Measurements from ENCODE around the gene TTC16. TPM values are rescaled to one million over a fixed set of nuclear protein-coding genes. Genes with fewer than 3 reads are reported as not detected.

TTC16 gene
- total RNA-seq, 1 donor from 2014 or later: not detected

GRCh38 chr9:127686461-127687393 lies 29.2 kb upstream of the TTC16 start:
- H3K27me3 Mint-ChIP-seq (ENCODE audit: low read depth, unreplicated experiment): no peaks in the 10 kb centered on the region
- no peak overlapping the region for H3K4me3 Mint-ChIP-seq (ENCODE audit: unreplicated experiment)
- no peaks in the 10 kb centered on the region for H3K27me3 ChIP-seq (ENCODE audit: insufficient read depth, low read length)
- DNase-seq (ENCODE audit: low read depth): no peak
- H3K36me3 Mint-ChIP-seq (ENCODE audit: low read depth, unreplicated experiment): peaks cover 39% of the 10 kb centered on the region
- H3K9me3 Mint-ChIP-seq (ENCODE audit: unreplicated experiment): peaks cover 3% of the 10 kb centered on the region
- peaks cover 7% of the 10 kb centered on the region for H3K36me3 ChIP-seq (ENCODE audit: insufficient read depth, low read length)
- no peak overlapping the region for H3K4me2 ChIP-seq (ENCODE audit: low read length)
- H2AFZ ChIP-seq (ENCODE audit: low read depth, low read length): no peak overlapping the region
- H3K4me3 ChIP-seq (ENCODE audit: insufficient read depth, low read depth, low read length): no peak overlapping the region
- no peak overlapping the region for H3K9ac ChIP-seq (ENCODE audit: low read length)
- H3K9me3 ChIP-seq (ENCODE audit: insufficient read depth, low read depth, low read length): no peaks in the 10 kb centered on the region
- no peak overlapping the region for H3K27ac ChIP-seq (ENCODE audit: low read depth, low read length)
- H3K27ac Mint-ChIP-seq (ENCODE audit: unreplicated experiment): no peak overlapping the region
- peaks cover 16% of the 10 kb centered on the region for H3K4me1 ChIP-seq (ENCODE audit: insufficient read depth, low read length)
- TF ChIP-seq EZH2 (IDR thresholded peaks at IDR 0.05; ENCODE audit: insufficient read depth, low read length): no peak
- TF ChIP-seq CTCF (IDR thresholded peaks at IDR 0.05; ENCODE audit: insufficient read depth, low read depth, low read length): no peak
- H3K79me2 ChIP-seq (ENCODE audit: insufficient read depth, low read length): no peaks in the 10 kb centered on the region
- no peak for FAIRE-seq
- H3K4me1 Mint-ChIP-seq (ENCODE audit: low read depth, unreplicated experiment): peaks cover 17% of the 10 kb centered on the region
- no peaks in the 10 kb centered on the region for H4K20me1 ChIP-seq (ENCODE audit: insufficient read depth, low read length)

GRCh38 chr9:127689329-127690000 lies 26.4 kb upstream of the TTC16 start:
- TF ChIP-seq CTCF (IDR thresholded peaks at IDR 0.05; ENCODE audit: insufficient read depth, low read depth, low read length) (no peak), EZH2 (IDR thresholded peaks at IDR 0.05; ENCODE audit: insufficient read depth, low read length) (no peak)
- FAIRE-seq: no peak
- Histone ChIP-seq H3K4me3 (ENCODE audit: insufficient read depth, low read depth, low read length) (no peak overlapping the region), H2AFZ (ENCODE audit: low read depth, low read length) (no peak overlapping the region), H3K79me2 (ENCODE audit: insufficient read depth, low read length) (no peaks in the 10 kb centered on the region), H3K9me3 (ENCODE audit: insufficient read depth, low read depth, low read length) (no peaks in the 10 kb centered on the region), H3K27ac (ENCODE audit: low read depth, low read length) (no peak overlapping the region), H3K4me1 (ENCODE audit: insufficient read depth, low read length) (peaks cover 6% of the 10 kb centered on the region), H3K4me2 (ENCODE audit: low read length) (no peak overlapping the region), H3K9ac (ENCODE audit: low read length) (no peak overlapping the region), H3K27me3 (ENCODE audit: insufficient read depth, low read length) (no peaks in the 10 kb centered on the region), H3K36me3 (ENCODE audit: insufficient read depth, low read length) (peaks cover 3% of the 10 kb centered on the region), H4K20me1 (ENCODE audit: insufficient read depth, low read length) (no peaks in the 10 kb centered on the region)
- DNase-seq (ENCODE audit: low read depth): no peak
- Mint-ChIP-seq H3K9me3 (ENCODE audit: unreplicated experiment) (peaks cover 3% of the 10 kb centered on the region), H3K4me3 (ENCODE audit: unreplicated experiment) (no peak overlapping the region), H3K27me3 (ENCODE audit: low read depth, unreplicated experiment) (no peaks in the 10 kb centered on the region), H3K4me1 (ENCODE audit: low read depth, unreplicated experiment) (peaks cover 7% of the 10 kb centered on the region), H3K36me3 (ENCODE audit: low read depth, unreplicated experiment) (peaks cover 42% of the 10 kb centered on the region), H3K27ac (ENCODE audit: unreplicated experiment) (no peak overlapping the region)
